PC-3 (cell line): ENCODE measurements around the gene SCPEP1.

Experiments
- EZH2 ChIP-seq: fragments of 300-600 bp; sonication (generic); IDR thresholded peaks from one replicate; pipeline ENCODE4 v1.6.1; 2017; ENCODE audit warnings: antibody characterized with exemption, mild to moderate bottlenecking, low read length; ENCODE audit not compliant: unreplicated experiment
- TF ChIP-seq, protein P1 (sequence below): fragments of 300-600 bp; sonication (generic); conservative IDR thresholded peaks from 2 replicates; pipeline ENCODE4 v1.5.1; 2017; ENCODE audit warnings: antibody characterized with exemption, low read depth, mild to moderate bottlenecking, low read length

DNA sequence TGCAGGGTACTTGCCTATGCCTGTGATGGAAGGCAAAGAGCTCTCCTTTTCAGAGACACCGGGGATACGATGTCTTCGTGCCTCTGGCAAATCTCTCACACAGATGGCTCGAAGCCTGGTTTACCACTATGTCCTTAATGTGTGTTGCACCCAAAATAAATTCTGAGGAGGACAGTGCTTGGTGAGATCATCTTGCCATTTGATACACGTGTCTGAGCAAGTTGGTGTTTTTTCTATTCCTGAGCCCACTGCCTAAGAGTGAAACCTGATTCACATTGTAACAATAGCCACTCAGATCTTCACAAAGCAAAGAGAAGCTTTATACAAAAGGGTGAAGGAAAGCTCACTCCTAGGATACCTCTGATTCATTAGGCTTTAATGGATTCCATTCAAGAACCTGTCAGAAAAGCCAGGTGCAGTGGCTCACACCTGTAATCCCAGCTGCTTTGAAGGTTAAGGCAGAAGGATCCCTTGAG, 74.0 kb downstream of the SCPEP1 start:
- TF ChIP-seq, protein P1, sequence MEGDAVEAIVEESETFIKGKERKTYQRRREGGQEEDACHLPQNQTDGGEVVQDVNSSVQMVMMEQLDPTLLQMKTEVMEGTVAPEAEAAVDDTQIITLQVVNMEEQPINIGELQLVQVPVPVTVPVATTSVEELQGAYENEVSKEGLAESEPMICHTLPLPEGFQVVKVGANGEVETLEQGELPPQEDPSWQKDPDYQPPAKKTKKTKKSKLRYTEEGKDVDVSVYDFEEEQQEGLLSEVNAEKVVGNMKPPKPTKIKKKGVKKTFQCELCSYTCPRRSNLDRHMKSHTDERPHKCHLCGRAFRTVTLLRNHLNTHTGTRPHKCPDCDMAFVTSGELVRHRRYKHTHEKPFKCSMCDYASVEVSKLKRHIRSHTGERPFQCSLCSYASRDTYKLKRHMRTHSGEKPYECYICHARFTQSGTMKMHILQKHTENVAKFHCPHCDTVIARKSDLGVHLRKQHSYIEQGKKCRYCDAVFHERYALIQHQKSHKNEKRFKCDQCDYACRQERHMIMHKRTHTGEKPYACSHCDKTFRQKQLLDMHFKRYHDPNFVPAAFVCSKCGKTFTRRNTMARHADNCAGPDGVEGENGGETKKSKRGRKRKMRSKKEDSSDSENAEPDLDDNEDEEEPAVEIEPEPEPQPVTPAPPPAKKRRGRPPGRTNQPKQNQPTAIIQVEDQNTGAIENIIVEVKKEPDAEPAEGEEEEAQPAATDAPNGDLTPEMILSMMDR = no peak
- no peak for TF ChIP-seq EZH2
